HepG2 (cell line): ENCODE results near the gene ZP2. TPM values are rescaled to one million over a fixed set of nuclear protein-coding genes. Genes with fewer than 3 reads are reported as not detected.

Experiments used
- ATF7 ChIP-seq, 2 experiments: fragments of 450-650 bp in 1 of 2; sonication (generic) in 1 of 2; formaldehyde crosslinking in 1 of 2; IDR thresholded peaks; 2 replicates each; pipeline versions ENCODE4 v1.4.0 to v1.6.1; 2016 to 2020; ENCODE audit warnings: antibody characterized with exemption in 1 of 2, mild to moderate bottlenecking in 1 of 2, missing genetic modification reagents in 1 of 2
- ATRX ChIP-seq: sonication (generic); formaldehyde crosslinking; IDR thresholded peaks from 2 replicates; pipeline ENCODE4 v1.4.0; 2020; ENCODE audit warnings: missing genetic modification reagents, borderline replicate concordance
- DMTF1 ChIP-seq: sonication (generic); formaldehyde crosslinking; IDR thresholded peaks from 2 replicates; pipeline ENCODE4 v1.4.0; 2020; ENCODE audit warnings: mild to moderate bottlenecking, missing genetic modification reagents
- GZF1 ChIP-seq: sonication (generic); formaldehyde crosslinking; IDR thresholded peaks from 2 replicates; pipeline ENCODE4 v1.5.1; 2020; ENCODE audit warnings: mild to moderate bottlenecking, missing genetic modification reagents
- HMG20B ChIP-seq: conservative IDR thresholded peaks from 2 replicates; pipeline ENCODE4 v1.6.1; 2016; ENCODE audit warnings: missing genetic modification reagents, missing compliant biosample characterization
- KDM1A ChIP-seq: IDR thresholded peaks from 2 replicates; pipeline ENCODE4 v1.6.1; 2016; ENCODE audit warnings: missing compliant biosample characterization
- KLF15 ChIP-seq: sonication (generic); formaldehyde crosslinking; IDR thresholded peaks from 2 replicates; pipeline ENCODE4 v1.8.1; 2023; ENCODE audit warnings: borderline replicate concordance, mild to moderate bottlenecking, inconsistent platforms, missing genetic modification reagents, mixed read lengths
- MED1 ChIP-seq: sonication (generic); formaldehyde crosslinking; IDR thresholded peaks from 2 replicates; pipeline ENCODE4 v1.4.0; 2020; ENCODE audit warnings: missing genetic modification reagents
- MXD4 ChIP-seq: IDR thresholded peaks from 2 replicates; pipeline ENCODE4 v1.6.1; 2016; ENCODE audit warnings: mild to moderate bottlenecking, missing biosample characterization, missing genetic modification reagents
- NCOR1 ChIP-seq: fragments of 200-600 bp; sonication (generic); IDR thresholded peaks from 2 replicates; pipeline ENCODE4 v1.7.0; 2017; ENCODE audit warnings: antibody characterized with exemption, low read length, borderline replicate concordance
- NR0B2 ChIP-seq: sonication (generic); formaldehyde crosslinking; IDR thresholded peaks from 2 replicates; pipeline ENCODE4 v1.4.0; 2020; ENCODE audit warnings: mild to moderate bottlenecking, missing genetic modification reagents
- PATZ1 ChIP-seq: sonication (generic); formaldehyde crosslinking; IDR thresholded peaks from 2 replicates; pipeline ENCODE4 v1.4.0; 2020; ENCODE audit warnings: missing genetic modification reagents
- PHF5A ChIP-seq: IDR thresholded peaks from one replicate; pipeline ENCODE4 v1.6.1; 2018; ENCODE audit warnings: low read depth, missing genetic modification reagents; ENCODE audit not compliant: unreplicated experiment
- POGZ ChIP-seq: sonication (generic); formaldehyde crosslinking; IDR thresholded peaks from 2 replicates; pipeline ENCODE4 v1.4.0; 2020; ENCODE audit warnings: mild to moderate bottlenecking, missing genetic modification reagents
- RARA ChIP-seq: IDR thresholded peaks from 2 replicates; pipeline ENCODE4 v1.6.1; 2016; ENCODE audit warnings: missing genetic modification reagents, missing compliant biosample characterization
- SALL2 ChIP-seq: sonication (generic); formaldehyde crosslinking; IDR thresholded peaks from 2 replicates; pipeline ENCODE4 v1.8.1; 2023; ENCODE audit warnings: mild to moderate bottlenecking, missing genetic modification reagents, inconsistent platforms
- SATB2 ChIP-seq: sonication (generic); formaldehyde crosslinking; IDR thresholded peaks from 2 replicates; pipeline ENCODE4 v1.5.0; 2020; ENCODE audit warnings: missing genetic modification reagents
- SMAD1 ChIP-seq: sonication (generic); formaldehyde crosslinking; IDR thresholded peaks from 2 replicates; pipeline ENCODE4 v1.4.0; 2020; ENCODE audit warnings: missing genetic modification reagents, low read depth, mild to moderate bottlenecking, borderline replicate concordance
- SPEN ChIP-seq: sonication (generic); formaldehyde crosslinking; IDR thresholded peaks from 2 replicates; pipeline ENCODE4 v1.5.1; 2020; ENCODE audit warnings: low read depth, mild to moderate bottlenecking, missing genetic modification reagents
- SSRP1 ChIP-seq: IDR thresholded peaks from 2 replicates; pipeline ENCODE4 v1.6.1; 2016; ENCODE audit warnings: control low read depth
- THAP11 ChIP-seq: IDR thresholded peaks from 2 replicates; pipeline ENCODE4 v1.6.1; 2016; ENCODE audit warnings: missing biosample characterization, missing genetic modification reagents
- YY1 ChIP-seq: IDR thresholded peaks from 2 replicates; pipeline ENCODE4 v1.6.1; 2011; ENCODE audit warnings: low read length, low read depth, moderate library complexity, mild to moderate bottlenecking; ENCODE audit not compliant: insufficient read depth, insufficient replicate concordance
- ZBTB7B ChIP-seq: sonication (generic); formaldehyde crosslinking; IDR thresholded peaks from 2 replicates; pipeline ENCODE4 v1.4.0; 2020; ENCODE audit warnings: missing genetic modification reagents
- ZFX ChIP-seq: sonication (generic); formaldehyde crosslinking; IDR thresholded peaks from 2 replicates; pipeline ENCODE4 v1.4.0; 2020; ENCODE audit warnings: mild to moderate bottlenecking, low read depth, missing genetic modification reagents, moderate library complexity
- ZNF263 ChIP-seq: sonication (generic); formaldehyde crosslinking; IDR thresholded peaks from 2 replicates; pipeline ENCODE4 v1.4.0; 2020; ENCODE audit warnings: missing genetic modification reagents
- ZNF484 ChIP-seq: sonication (generic); formaldehyde crosslinking; IDR thresholded peaks from 2 replicates; pipeline ENCODE4 v1.5.1; 2020; ENCODE audit warnings: mild to moderate bottlenecking, low read depth, missing genetic modification reagents, borderline replicate concordance
- ZNF567 ChIP-seq: sonication (generic); formaldehyde crosslinking; IDR thresholded peaks from 2 replicates; pipeline ENCODE4 v1.8.1; 2023; ENCODE audit warnings: mild to moderate bottlenecking, missing genetic modification reagents, borderline replicate concordance
- ZNF598 ChIP-seq: sonication (generic); formaldehyde crosslinking; IDR thresholded peaks from 2 replicates; pipeline ENCODE4 v1.5.1; 2020; ENCODE audit warnings: mild to moderate bottlenecking, missing genetic modification reagents, borderline replicate concordance
- ZNF768 ChIP-seq: sonication (generic); formaldehyde crosslinking; IDR thresholded peaks from 2 replicates; pipeline ENCODE4 v1.4.0; 2020; ENCODE audit warnings: missing genetic modification reagents
- polyA plus RNA-seq, 8 experiments: library from polyadenylated mRNA; depleted of rRNA in 3 of 8; stranded (reverse) in 7 of 8; unstranded in 1 of 8; fragments of >200 nt; fragmentation: Illumina TruSeq in 4 of 8; extraction: Trizol in 4 of 8; gene quantifications; 2 replicates each; pipeline versions ENCODE4 v1.2.1 to v1.2.3, GENCODE V29; 2011 to 2016; ENCODE audit warnings: low read depth in 4 of 8, missing spikeins in 1 of 8, mixed read lengths in 1 of 8; ENCODE audit not compliant: insufficient read depth in 1 of 8
- total RNA-seq, 5 experiments: library from RNA; depleted of rRNA; stranded (reverse); fragments of >200 nt; fragmentation: Illumina TruSeq; extraction: Trizol; gene quantifications; 2 replicates each; pipeline ENCODE4 v1.2.3, GENCODE V29; 2016; ENCODE audit warnings: low read depth in 1 of 5

The ZP2 gene
- total and polyA plus RNA-seq, 2 of the 13 experiments (the other 11 are each of a cell fraction or from before 2014, with no cell fraction given) = not detected

DNA sequence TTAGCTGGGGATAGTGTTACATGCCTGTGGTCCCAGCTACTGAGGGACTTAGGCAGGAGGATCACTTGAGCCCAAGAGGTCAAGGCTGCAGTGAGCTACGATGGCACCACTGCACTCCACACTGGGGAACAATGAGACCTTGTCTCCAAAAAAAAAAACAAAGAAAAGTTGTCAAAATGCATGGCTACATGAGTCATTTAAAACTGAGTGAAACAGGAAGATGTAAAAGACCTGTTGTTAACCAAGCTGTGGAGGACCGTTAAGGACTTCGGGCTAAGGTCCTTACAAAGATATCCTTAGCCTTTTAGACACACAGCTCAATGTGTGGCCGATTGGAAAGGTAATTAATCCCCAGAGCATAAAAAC, 25.1 kb downstream of the ZP2 start (continued):
- peak; percentile 54; the same call in 1 of the 2 replicates for TF ChIP-seq PATZ1 (CRISPR knock-in tag)
- no peak for TF ChIP-seq DMTF1 (CRISPR knock-in tag)
- no peak; the same call in 1 of the 2 replicates for TF ChIP-seq HMG20B (CRISPR knock-in tag)
- no peak for TF ChIP-seq ZFX (CRISPR knock-in tag)
- peak; percentile 79; the same call in 1 of the 2 replicates for TF ChIP-seq NCOR1
- no peak for TF ChIP-seq YY1
- TF ChIP-seq ZNF484 (CRISPR knock-in tag) = no peak
- TF ChIP-seq ZNF768 (CRISPR knock-in tag) = no peak
- TF ChIP-seq ZNF598 (CRISPR knock-in tag) = no peak
- TF ChIP-seq KDM1A (CRISPR knock-in tag) = peak; percentile 69
- no peak for TF ChIP-seq GZF1 (CRISPR knock-in tag)
- TF ChIP-seq MED1 (CRISPR knock-in tag) = peak; percentile 78
- TF ChIP-seq POGZ (CRISPR knock-in tag) = peak; percentile 47; the same call in 1 of the 2 replicates
- no peak for TF ChIP-seq ATF7 (IDR thresholded peaks at IDR 0.05)
- TF ChIP-seq ATF7 (CRISPR knock-in tag; IDR thresholded peaks at IDR 0.05) = no peak
- TF ChIP-seq SMAD1 (CRISPR knock-in tag) = no peak
- no peak for TF ChIP-seq ZNF567 (CRISPR knock-in tag)
- no peak for TF ChIP-seq THAP11 (CRISPR knock-in tag)
- TF ChIP-seq ZNF263 = peak; percentile 46; the same call in 1 of the 2 replicates
- TF ChIP-seq SPEN (CRISPR knock-in tag) = no peak
- TF ChIP-seq ATRX = no peak
- TF ChIP-seq KLF15 (CRISPR knock-in tag) = no peak
- no peak for TF ChIP-seq SSRP1
- TF ChIP-seq NR0B2 = 0 out of 2 replicates have a peak, but pooled peaks have one; percentile 9
- peak; percentile 50; the same call in 1 of the 2 replicates for TF ChIP-seq ZBTB7B (CRISPR knock-in tag)
- no peak for TF ChIP-seq SALL2 (CRISPR knock-in tag)
- peak; percentile 26 for TF ChIP-seq PHF5A (CRISPR knock-in tag)
- TF ChIP-seq MXD4 (CRISPR knock-in tag) = peak; percentile 51; the same call in 1 of the 2 replicates
- TF ChIP-seq SATB2 (CRISPR knock-in tag) = no peak
- TF ChIP-seq RARA (CRISPR knock-in tag) = peak; percentile 90
